ENCODE measurements around the gene DNASE1L2.

Gene DNASE1L2

DNA sequence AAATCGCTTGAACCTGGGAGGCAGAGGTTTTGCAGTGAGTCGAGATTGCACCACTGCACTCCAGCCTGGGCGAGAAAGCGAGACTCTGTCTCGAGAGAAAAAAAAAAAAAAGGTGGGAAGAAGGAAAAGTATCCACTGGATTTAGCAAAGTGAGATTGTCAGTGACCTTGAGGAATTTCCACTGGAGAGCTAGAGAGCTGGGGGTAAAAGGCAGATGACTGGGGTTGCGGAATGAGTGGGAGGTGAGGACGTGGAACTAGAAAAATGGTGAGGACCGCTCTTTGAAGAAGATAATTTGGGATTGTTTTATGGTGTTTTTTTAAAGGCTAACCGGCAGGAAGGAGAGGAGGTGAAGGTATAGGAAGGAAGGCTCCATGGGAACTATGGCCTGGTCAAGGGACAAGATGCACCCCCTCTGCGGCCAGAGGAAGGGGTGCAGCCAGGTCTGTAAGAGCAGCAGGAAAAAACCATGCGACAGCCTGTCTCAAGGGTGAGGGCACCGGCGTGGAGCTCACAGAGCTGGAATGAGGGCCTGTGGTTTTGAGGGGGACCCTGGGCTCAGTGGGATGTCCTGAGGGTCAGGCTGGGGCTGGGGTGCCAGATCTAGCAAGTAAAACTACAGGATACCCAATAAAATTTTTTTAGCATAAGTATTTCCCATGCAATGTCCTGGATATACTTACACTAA is 31.7 kb upstream of the DNASE1L2 start:
- DNase-seq: no peak

DNA sequence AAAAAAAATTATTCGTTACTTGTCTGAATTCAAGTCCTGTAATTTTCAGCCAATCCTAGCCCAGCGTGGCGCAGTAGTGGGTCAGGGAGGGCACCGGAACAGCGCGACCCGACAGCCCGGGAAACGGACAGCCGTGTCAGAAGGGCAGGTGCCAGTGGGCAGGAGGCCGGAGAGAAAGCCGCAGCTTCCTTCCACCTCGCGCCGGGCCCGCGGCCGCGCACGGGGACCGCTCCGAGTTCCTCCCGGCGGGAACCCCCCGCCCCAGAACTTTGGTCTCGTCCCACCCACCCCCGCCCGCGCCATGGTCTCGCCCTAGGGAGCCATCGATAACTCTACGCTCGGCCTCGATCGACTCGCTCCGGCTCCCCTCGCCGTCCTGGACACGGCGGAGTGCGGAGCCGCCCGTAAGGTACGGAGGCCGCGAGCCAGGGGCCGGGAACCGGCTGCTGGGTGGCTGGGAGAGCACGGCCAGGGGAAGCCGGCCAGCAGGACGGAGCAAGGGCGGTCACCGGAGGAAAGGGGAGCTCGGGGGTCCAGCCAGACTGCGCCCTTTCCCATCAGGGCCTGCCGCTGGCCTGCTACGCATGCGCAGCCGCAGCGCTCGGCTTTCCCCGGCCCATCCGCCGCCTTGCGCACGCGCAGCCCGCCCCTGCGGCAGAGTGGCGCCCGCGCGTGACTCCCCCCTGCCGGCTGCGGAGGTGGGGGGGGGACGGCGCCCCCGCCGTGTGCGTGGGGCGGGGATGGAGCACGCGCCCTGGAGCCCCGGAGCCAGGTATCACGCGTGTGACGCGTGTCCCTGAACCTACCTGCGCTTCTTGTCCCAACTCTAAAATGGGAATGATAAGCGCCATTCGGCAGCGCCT is 30.9 kb upstream of the DNASE1L2 start, which contains the start of gene MLST8:
Gene MLST8, plus strand, starts transcription at position 351 of the 863 bp plus-strand sequence. CDS start 632 bp downstream, outside the sequence.
- peak; percentile 89 to 99 (median 95) for DNase-seq

DNA sequence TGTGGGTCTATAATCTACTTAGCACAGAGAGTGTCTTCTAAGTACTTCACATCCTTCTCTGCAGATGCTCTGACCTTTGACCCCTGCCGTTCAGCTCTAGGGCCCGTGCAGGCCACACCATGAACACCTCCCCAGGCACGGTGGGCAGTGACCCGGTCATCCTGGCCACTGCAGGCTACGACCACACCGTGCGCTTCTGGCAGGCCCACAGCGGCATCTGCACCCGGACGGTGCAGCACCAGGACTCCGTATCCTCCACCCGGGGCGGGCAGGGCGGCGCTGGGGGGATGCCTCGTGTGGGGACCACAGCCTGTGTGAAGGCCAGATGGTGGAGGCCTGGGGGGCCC is 30.3 kb upstream of the DNASE1L2 start:
- DNase-seq: peak in 1 of 6 experiments; percentile 31

DNA sequence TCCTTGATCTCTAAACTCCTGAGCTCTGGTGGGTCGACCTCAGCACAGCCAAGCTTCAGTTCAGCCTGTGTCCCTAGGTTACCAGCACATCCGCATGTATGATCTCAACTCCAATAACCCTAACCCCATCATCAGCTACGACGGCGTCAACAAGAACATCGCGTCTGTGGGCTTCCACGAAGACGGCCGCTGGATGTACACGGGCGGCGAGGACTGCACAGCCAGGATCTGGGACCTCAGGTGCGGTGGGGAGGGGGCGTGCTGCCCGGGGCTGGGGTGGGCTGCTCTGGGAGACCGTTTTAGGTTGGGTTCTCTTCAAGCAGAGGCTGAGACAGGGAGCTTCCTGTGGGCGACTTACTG is 29.8 kb upstream of the DNASE1L2 start:
- no peak for DNase-seq

DNA sequence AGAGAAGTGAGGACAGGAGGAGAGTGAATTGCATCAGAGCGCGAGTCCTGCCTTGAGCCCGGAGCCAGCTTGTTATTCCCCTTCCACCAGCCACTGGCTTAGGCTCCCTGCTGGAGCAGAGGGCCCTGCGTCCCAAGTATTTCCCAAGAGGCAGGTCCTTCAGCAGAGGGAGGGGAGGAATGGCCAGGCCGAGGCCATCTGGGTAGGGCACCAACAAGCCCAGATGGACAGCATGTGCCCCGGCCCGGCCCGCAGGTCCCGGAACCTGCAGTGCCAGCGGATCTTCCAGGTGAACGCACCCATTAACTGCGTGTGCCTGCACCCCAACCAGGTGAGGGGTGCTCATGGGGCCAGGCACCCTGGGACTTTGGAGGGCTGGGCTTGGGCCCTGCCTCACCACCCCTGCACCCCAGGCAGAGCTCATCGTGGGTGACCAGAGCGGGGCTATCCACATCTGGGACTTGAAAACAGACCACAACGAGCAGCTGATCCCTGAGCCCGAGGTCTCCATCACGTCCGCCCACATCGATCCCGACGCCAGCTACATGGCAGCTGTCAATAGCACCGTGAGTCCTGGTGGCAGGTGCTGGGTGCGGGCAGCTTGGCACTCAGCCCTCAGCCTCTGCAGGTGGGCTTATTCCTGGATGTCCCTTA is 29.3 kb upstream of the DNASE1L2 start:
- DNase-seq: no peak

DNA sequence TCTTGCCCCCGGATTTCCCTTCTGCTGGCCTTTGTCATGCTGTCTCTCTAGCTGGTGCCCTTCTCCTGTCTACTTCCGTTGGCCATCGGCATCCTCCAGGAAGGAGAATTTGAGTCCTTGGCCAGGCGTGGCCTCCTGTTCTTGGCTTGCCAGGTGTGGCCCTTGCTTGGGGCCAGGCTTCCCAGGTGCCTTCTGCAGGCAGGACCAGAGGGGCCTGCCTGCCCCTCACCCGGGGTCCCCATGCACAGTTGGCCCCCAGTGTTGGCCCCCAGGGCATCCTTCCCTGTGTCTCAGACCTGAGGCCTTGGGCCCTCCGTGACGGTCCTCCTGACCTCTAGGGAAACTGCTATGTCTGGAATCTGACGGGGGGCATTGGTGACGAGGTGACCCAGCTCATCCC is 28.4 kb upstream of the DNASE1L2 start:
- no peak for DNase-seq

DNA sequence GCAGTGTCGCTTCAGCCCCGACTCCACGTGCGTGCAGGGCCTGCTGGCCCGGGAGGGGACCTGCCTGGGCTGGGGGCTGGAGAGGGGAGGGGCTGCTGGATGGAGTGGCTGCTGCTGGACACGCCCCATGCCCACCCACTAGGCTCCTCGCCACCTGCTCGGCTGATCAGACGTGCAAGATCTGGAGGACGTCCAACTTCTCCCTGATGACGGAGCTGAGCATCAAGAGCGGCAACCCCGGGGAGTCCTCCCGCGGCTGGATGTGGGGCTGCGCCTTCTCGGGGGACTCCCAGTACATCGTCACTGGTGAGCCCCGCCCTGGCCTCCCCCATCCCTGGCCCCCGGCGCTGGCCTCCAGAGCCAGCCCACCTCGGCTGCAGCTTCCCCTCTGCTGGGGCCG is 27.9 kb upstream of the DNASE1L2 start:
- no peak for DNase-seq

DNA sequence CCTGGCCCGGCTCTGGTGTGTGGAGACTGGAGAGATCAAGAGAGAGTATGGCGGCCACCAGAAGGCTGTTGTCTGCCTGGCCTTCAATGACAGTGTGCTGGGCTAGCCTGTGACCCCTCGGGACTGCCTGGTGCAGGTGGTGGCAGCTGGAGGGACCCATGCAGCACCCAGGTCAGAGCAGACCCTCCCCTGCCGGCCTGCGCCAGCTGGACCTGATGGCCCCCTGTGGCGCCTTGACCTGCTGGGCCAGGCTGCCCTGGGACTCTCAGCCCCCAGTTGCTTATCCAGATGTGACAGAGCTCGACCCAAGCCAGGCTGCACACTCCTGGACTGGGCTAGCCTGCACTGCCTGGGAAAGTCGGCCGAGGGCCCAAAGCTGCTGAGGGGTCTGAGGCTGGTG is 27.5 kb upstream of the DNASE1L2 start:
- no peak for DNase-seq

DNA sequence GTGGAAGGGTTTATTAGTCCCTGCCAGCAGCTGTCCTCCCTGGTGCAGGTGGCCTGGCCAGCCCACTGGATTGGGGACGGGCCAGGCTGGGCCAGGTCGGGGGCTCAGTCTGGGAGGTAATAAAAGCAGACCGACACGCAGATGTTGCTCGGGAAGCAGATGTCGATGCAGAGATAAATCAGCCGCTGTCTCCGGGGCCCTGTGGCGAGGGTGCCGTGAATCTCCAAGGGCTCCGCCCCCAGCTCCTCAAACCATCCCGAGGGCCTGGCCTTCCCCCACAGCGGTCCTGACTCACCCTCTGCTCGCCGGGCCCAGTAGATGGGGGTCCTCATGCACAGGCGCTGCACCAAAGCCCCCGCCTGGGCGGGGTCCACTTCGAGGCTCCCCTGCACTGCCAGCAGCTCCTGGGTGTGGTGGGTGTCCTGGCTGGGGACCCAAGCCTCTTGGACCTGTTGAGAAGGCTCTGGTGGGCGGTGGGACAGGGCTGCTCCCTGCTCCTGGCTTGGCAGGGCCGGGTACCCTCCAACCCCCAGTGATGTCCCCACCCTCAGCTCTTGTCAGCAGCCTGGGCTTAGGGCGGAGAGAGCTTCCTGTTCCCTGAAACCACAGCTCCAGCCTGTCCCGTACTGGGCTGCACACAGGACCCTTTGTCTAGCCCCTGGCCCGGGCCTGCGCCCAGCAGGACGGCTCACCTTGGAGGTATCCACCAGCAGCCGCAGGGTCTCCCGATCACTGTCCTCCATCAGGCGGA is 26.8 kb upstream of the DNASE1L2 start:
- DNase-seq: no peak

DNA sequence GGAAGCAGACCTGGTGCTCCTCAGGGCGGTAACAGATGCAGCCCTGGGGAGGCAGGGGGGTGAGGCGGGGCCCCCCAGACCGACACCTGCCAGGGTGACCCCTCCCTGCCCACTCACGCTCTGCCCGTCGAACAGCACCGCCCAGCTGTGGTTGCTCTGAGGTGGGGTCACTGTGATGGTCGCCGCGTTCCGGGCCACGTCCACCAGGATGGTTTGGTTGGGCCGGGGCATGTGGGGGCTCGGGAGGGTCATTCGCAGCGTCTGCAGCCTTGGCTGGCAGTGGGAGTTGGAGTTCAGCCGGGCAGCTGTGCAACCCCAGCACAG is 26.3 kb upstream of the DNASE1L2 start:
- no peak for DNase-seq

DNA sequence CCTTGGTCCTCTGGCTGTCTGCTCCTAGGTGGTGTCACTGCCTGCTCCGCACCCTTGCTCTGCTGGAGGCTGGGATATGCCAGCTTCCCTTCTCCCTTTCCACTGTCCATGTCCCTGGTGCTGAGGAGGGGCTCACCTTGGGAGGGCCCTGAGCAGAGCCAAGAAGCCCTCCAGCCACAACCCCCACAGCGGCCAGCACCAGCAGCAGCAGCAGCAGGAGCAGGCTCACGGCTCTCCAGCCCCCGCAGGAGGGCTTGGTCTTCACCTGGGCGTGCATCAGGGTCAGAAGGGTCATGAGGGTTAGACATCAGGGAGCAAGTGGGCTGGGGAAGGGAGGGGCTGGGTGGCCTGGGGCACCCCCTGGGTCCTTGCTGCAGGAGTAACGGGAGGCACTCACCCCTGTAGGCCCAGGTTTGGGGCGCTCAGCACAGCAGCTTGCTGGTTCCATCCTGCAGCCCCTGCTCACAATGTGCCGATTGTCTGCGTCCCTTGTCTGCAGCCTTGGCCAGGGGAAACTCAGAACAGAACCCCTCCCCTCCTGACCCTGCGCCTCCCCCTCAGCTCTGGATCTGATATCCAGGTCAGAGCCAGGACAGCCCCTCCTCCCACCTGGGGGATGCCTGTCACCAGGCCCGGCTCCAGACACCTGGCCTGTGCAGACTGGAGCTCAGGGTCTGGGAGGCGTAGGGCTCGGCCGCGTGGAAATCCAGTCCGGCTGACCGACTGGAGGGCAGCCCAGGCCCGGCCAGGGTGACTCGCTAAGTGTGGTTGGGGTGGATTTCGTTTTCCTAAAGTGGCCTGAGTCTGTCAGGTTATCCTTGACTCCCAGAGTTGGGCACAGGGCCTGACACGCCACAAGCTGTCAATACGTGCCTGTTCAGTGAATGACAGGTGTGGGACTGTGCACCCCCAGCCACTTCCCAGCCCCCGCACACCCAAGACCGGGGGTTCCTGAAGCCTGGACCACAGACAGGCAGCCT is 25.6 kb upstream of the DNASE1L2 start, which contains the start of gene BRICD5:
Gene BRICD5, minus strand, starts transcription at position 478 of the 980 bp plus-strand sequence. Its CDS starts 30 bp downstream, at position 448.
- DNase-seq: no peak

DNA sequence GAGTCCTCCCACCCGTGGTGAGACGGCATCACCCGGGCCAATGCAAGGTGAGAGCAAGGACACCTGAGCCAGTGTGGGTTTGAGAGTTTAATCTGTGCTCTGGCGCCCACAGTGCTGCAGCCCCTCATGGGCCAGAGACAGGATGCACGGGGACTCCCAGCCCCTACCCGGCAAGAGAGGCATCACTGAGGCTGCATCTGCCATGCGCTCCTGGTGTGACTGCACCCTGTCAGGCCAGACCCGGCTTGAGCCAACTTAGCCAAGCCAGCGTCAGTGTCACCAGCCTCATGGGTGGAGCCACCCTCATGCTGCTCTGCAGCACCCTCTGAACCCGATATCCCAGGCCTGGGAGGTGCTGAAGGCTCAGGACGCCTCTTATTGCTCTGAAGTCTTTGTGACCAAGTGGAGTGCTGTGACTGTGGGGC is 24.3 kb upstream of the DNASE1L2 start:
- DNase-seq: no peak

DNA sequence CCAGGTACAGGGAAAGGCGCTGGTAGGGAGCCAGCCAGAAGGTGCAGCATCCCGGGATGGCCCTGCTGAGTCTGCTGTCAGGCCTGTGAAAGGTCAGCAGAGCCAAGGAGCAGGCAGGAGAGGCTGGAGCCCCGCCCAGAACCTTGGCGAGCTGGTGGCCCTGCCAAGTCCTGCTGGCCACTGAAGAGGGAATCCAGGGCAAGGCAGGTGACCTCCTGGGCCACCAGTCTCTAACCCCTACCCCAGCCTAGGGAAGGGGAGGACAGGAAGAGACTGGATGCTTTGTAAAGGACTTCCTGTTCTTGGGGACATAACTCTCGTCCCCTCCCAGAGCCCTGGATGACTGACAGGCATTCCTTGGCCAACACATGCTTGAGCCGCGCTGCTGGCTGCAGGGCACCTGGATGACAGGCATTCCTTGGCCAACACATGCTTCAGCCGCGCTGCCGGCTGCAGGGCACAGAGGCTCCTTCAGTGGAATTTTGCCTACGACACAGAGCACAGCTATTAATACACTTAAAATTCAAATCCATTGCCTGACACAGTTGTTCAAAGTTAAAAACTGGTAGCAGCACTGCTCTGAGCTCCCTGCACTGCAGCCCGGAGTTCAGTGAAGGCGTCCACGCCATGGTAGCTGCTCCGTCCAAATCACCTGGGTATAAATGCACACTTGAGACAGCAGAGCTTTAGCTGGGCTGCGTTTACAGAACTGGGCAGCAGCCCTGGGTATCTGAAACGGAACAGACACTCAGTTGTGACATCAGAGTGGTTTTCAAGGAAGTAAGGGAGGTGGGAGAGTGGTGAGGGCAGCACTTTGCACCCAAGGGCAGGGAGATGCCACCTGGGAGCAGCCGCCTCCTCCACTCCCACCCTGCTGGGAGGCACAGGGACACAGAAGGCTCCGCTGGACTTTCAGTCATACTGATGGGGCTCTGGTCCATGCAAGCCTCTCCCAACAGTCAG is 23.6 kb upstream of the DNASE1L2 start:
- DNase-seq: no peak

DNA sequence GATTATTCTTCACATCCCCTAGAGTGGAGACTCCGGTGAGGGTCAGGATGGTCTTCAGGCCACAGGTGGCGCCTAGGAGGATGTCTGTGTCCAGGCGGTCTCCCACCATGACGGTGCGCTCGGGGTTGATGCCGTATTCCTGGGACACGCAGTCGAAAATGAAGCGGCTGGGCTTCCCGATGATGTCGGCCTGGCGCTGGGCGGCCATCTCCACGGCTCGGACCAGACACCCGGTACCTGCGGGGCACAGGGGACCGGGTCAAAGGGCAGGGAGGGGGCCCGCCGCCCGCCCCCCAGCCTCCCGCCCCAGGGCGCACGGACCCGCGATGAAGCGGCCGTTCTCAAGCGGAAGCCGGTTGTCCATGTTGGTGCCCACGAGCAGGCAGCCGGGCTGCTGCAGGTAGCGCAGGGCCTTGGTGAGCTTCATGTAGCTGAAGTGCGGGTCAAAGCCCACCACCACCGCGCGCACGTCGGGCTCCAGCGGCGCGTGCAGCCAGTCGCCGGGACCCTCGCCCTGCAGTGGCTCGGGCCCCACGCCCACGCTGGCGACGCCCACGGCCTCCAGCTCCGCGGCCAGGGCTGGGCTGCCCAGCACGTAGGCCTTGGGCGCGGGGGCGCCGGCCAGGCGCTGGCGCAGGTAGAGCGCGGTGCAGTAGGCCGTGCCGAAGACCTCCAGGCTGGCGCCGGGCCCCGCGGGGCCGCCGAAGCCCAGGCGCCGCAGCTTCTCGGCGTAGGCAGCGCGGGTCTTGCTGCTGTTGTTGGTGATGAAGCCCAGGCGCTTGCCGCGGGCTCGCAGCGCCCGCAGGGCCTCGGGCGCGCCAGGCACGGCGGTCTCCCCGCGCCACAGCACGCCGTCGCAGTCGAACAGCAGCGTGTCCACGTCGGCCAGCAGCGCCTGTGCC is 22.2 kb upstream of the DNASE1L2 start:
- peak in 2 of 6 experiments; percentile 42 to 64 for DNase-seq

DNA sequence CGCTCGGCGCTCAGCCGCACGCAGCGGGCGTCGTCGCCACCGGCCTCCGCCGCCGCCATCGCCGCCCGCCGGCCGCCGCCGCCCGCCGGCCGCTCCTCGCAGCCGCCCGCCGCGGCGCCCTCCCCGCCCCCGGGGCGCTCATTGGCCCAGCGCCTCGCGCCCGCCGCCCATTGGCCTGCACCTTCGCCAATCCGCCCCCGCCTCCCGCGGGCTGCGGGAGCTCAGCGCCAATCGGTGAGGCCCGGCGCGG is 21.6 kb upstream of the DNASE1L2 start, which contains the start of gene PGP:
Gene PGP, minus strand, starts transcription at position 122 of the 250 bp plus-strand sequence. Its CDS starts 63 bp downstream, at position 59.
- peak in 1 of 6 experiments; percentile 97 for DNase-seq

DNA sequence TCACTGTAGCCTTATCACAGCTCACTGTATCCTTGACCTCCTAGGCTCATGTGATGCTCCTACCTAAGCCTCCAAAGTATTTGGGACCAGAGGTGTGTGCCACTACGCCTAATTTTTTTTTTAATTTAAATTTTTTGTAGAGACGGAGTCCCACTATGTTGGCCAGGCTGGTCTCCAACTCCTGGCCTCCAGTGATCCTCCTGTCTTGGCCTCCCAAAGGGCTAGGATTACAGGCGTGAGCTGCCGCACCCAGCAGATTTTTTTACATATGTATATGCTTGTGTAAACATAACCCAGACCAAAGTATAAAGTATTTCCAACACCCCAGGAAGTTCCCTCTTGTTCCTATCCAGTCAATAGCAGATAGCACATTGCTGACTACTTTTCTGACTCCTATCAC is 19.9 kb upstream of the DNASE1L2 start:
- no peak for DNase-seq

DNA sequence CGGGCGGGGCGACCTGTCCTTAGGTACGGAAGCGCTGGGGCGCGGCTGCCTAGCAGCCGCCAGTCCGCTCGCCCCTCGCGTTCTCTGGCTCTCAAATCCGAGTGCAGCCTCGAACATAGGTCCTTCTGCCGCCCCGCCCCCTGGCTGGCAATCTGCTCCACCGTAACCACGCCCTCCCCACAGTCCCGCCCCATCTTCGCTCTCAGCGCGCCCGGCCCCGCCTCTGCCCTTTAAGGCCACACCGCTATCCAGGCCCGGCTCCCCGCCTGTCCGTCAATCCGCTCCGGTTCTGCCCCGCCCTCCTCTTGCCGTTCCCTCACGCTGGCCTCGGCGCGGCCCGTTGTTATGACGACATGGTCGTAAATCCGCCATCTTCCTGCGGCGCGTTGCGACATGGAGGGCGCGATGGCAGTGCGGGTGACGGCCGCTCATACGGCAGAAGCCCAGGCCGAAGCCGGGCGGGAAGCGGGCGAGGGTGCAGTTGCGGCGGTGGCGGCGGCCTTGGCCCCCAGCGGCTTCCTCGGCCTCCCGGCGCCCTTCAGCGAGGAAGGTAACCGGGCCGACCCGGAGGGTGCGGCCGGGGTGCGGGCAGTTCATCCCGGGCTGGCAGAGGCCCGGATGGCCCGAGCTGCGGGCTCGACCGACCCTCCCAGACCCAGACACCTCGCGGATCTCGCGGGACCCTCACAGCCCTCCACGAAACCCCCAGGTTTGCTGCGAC is 12.9 kb upstream of the DNASE1L2 start, which contains the start of gene E4F1:
Gene E4F1, plus strand, starts transcription at position 371 of the 721 bp plus-strand sequence. Its CDS starts 23 bp downstream, at position 394.
- peak; percentile 95 to 98 (median 97) for DNase-seq

DNA sequence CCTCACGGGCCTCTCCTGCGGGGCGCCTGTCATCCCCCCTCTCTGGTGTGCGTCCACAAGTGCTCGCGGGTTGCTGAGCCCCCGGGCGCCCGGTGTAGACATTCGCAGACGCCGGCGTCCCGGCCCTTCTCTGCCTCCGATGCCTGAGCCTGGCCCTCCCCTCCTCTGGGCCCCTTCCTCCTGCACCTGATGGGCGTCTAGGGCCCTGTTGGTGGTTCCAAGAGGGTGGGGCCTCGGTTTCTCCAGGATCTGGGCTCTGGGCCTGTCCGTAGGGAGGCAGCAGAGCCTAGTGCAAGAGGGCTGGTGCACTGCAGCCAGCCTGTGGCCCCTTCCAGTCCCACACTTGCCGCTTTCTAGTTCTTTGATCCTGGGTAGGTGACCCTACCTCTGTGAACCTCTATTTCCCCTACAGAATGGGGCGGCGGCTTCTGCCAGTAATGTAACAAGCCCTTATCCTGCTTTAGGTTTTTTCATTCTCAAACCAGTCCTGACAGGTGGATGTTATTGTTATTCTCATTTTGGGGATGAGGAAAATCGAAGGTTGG is 12.2 kb upstream of the DNASE1L2 start:
- DNase-seq: peak in 1 of 6 experiments; percentile 55

All from stimulated activated naive CD4-positive, alpha-beta T cell (primary cell).